H9 (cell line): ENCODE measurements around the gene DSTN. TPM values are rescaled to one million over a fixed set of nuclear protein-coding genes. Genes with fewer than 3 reads are reported as not detected.

Experiments used
- DNase-seq: peaks from one replicate; pipeline ENCODE4 v3.0.0-alpha.2; 2017
- H2AFZ ChIP-seq: one replicate; pipeline ENCODE4 v1.6.1; 2013; ENCODE audit warnings: mild to moderate bottlenecking, low read length, control low read depth, moderate library complexity
- H2AK5ac ChIP-seq: 2 replicates; pipeline ENCODE4 v1.6.1; 2013; ENCODE audit warnings: low read length, control low read depth, mixed read lengths; ENCODE audit not compliant: insufficient read length
- H2BK120ac ChIP-seq: one replicate; pipeline ENCODE4 v1.6.1; 2013; ENCODE audit warnings: low read depth, mild to moderate bottlenecking, low read length, control low read depth, inconsistent platforms; ENCODE audit not compliant: poor library complexity, severe bottlenecking
- H2BK12ac ChIP-seq: 2 replicates; pipeline ENCODE4 v1.6.1; 2013; ENCODE audit warnings: low read length, control low read depth, mixed read lengths, low read depth; ENCODE audit not compliant: insufficient read length
- H2BK15ac ChIP-seq: 2 replicates; pipeline ENCODE4 v1.6.1; 2013; ENCODE audit warnings: low read depth, low read length, control low read depth
- H2BK20ac ChIP-seq: one replicate; pipeline ENCODE4 v1.6.1; 2013; ENCODE audit warnings: low read depth, mild to moderate bottlenecking, low read length, control low read depth, inconsistent platforms; ENCODE audit not compliant: poor library complexity, severe bottlenecking
- H2BK5ac ChIP-seq: 2 replicates; pipeline ENCODE4 v1.6.1; 2013; ENCODE audit warnings: low read length, control low read depth, mixed read lengths; ENCODE audit not compliant: insufficient read length
- H3K14ac ChIP-seq: 2 replicates; pipeline ENCODE4 v1.6.1; 2013; ENCODE audit warnings: low read length, control low read depth; ENCODE audit not compliant: insufficient read depth
- H3K18ac ChIP-seq: 2 replicates; pipeline ENCODE4 v1.6.1; 2013; ENCODE audit warnings: low read depth, mild to moderate bottlenecking, mixed read lengths, low read length, control low read depth; ENCODE audit not compliant: insufficient read length
- H3K23ac ChIP-seq: 2 replicates; pipeline ENCODE4 v1.6.1; 2013; ENCODE audit warnings: low read length, control low read depth, mixed read lengths, low read depth; ENCODE audit not compliant: insufficient read length
- H3K23me2 ChIP-seq: 2 replicates; pipeline ENCODE4 v1.6.1; 2013; ENCODE audit warnings: low read depth, mild to moderate bottlenecking, mixed read lengths, low read length, control low read depth; ENCODE audit not compliant: insufficient read length, poor library complexity, severe bottlenecking
- H3K27ac ChIP-seq: 2 replicates; pipeline ENCODE4 v1.5.1; 2013; ENCODE audit warnings: low read length, control low read depth, mixed read lengths, low read depth; ENCODE audit not compliant: insufficient read length
- H3K27me3 ChIP-seq: 2 replicates; pipeline ENCODE4 v1.6.1; 2013; ENCODE audit warnings: low read length, control low read depth, inconsistent platforms; ENCODE audit not compliant: insufficient read depth
- H3K4ac ChIP-seq: 2 replicates; pipeline ENCODE4 v1.6.1; 2013; ENCODE audit warnings: low read depth, mild to moderate bottlenecking, control low read depth, inconsistent platforms, low read length, moderate library complexity
- H3K4me1 ChIP-seq: 2 replicates; pipeline ENCODE4 v1.6.1; 2013; ENCODE audit warnings: low read length, control low read depth, inconsistent platforms; ENCODE audit not compliant: insufficient read depth
- H3K4me2 ChIP-seq: 2 replicates; pipeline ENCODE4 v1.6.1; 2013; ENCODE audit warnings: low read length, control low read depth, mixed read lengths; ENCODE audit not compliant: insufficient read length, insufficient read depth
- H3K56ac ChIP-seq: 2 replicates; pipeline ENCODE4 v1.6.1; 2013; ENCODE audit warnings: low read depth, mild to moderate bottlenecking, mixed read lengths, low read length, control low read depth; ENCODE audit not compliant: insufficient read length
- H3K79me1 ChIP-seq: 2 replicates; pipeline ENCODE4 v1.6.1; 2013; ENCODE audit warnings: low read depth, mild to moderate bottlenecking, moderate library complexity, low read length, control low read depth, inconsistent platforms; ENCODE audit not compliant: insufficient read depth, poor library complexity, severe bottlenecking
- H3K79me2 ChIP-seq: 2 replicates; pipeline ENCODE4 v1.6.1; 2013; ENCODE audit warnings: low read length, control low read depth, inconsistent platforms; ENCODE audit not compliant: insufficient read depth
- H3K9ac ChIP-seq: 2 replicates; pipeline ENCODE4 v1.6.1; 2013; ENCODE audit warnings: low read length, control low read depth, mixed read lengths; ENCODE audit not compliant: insufficient read length; ENCODE audit errors: extremely low read depth
- H3K9me3 ChIP-seq: one replicate; pipeline ENCODE4 v1.6.1; 2013; ENCODE audit warnings: low read depth, low read length, inconsistent platforms; ENCODE audit not compliant: control insufficient read depth
- H3T11ph ChIP-seq: one replicate; pipeline ENCODE4 v1.6.1; 2013; ENCODE audit warnings: mild to moderate bottlenecking, low read length, control low read depth, inconsistent platforms
- H4K20me1 ChIP-seq: one replicate; pipeline ENCODE4 v1.6.1; 2013; ENCODE audit not compliant: control insufficient read depth, insufficient read length, insufficient read depth
- H4K5ac ChIP-seq: 2 replicates; pipeline ENCODE4 v1.6.1; 2013; ENCODE audit warnings: low read depth, mild to moderate bottlenecking, mixed read lengths, low read length, control low read depth; ENCODE audit not compliant: insufficient read length
- H4K8ac ChIP-seq: replicated peaks from 2 replicates; pipeline ENCODE4 v1.6.1; 2013; ENCODE audit warnings: low read length, control low read depth, mixed read lengths, low read depth; ENCODE audit not compliant: insufficient read length
- H4K91ac ChIP-seq: 2 replicates; pipeline ENCODE4 v1.6.1; 2013; ENCODE audit warnings: low read depth, mild to moderate bottlenecking, moderate library complexity, mixed read lengths, low read length, control low read depth; ENCODE audit not compliant: insufficient read length
- H3K27ac Mint-ChIP-seq, 3 experiments: 2 replicates in 2 of 3; 3 replicates in 1 of 3; pipeline ENCODE4 v1.8.0; 2020 to 2021; ENCODE audit warnings: mixed read lengths in 3 of 3, mild to moderate bottlenecking in 1 of 3, moderate library complexity in 1 of 3
- H3K27me3 Mint-ChIP-seq: 2 replicates; pipeline ENCODE4 v1.8.0; 2021; ENCODE audit warnings: low read depth, mild to moderate bottlenecking, moderate library complexity, mixed read lengths
- H3K36me3 Mint-ChIP-seq, 3 experiments: 2 replicates in 2 of 3; 3 replicates in 1 of 3; pipeline ENCODE4 v1.8.0; 2020 to 2021; ENCODE audit warnings: low read depth in 3 of 3, mixed read lengths in 3 of 3; ENCODE audit not compliant: insufficient read depth in 1 of 3
- H3K4me1 Mint-ChIP-seq, 2 experiments: 2 replicates each; pipeline ENCODE4 v1.8.0; 2020; ENCODE audit warnings: mixed read lengths in 2 of 2
- H3K4me3 Mint-ChIP-seq, 2 experiments: 2 replicates in 1 of 2; 3 replicates in 1 of 2; pipeline ENCODE4 v1.8.0; 2020 to 2021; ENCODE audit warnings: mild to moderate bottlenecking in 2 of 2, mixed read lengths in 2 of 2, moderate library complexity in 1 of 2
- H3K9me3 Mint-ChIP-seq, 2 experiments: 2 replicates in 1 of 2; 3 replicates in 1 of 2; pipeline ENCODE4 v1.8.0; 2020; ENCODE audit warnings: mild to moderate bottlenecking in 2 of 2, mixed read lengths in 2 of 2, moderate library complexity in 1 of 2
- CTCF ChIP-seq: fragments of 200-600 bp; sonication (generic); conservative IDR thresholded peaks from 3 replicates; pipeline ENCODE4 v1.8.0; 2021; ENCODE audit warnings: antibody characterized with exemption, mild to moderate bottlenecking
- WGBS: extraction: QIAGEN DNeasy Blood & Tissue Kit; methylation state at CpG from one replicate; pipeline ENCODE4 v1.1.7; 2013; ENCODE audit warnings: missing lambda C conversion rate, low lambda C conversion rate, mixed read lengths; ENCODE audit not compliant: insufficient read length; ENCODE audit errors: extremely low coverage; 5-methylcytosine and 5-hydroxymethylcytosine counted together
- total RNA-seq: library from RNA; stranded (reverse); gene quantifications from 2 replicates; pipeline ENCODE4 v1.2.1, GENCODE V29; 2021

DSTN gene
- total RNA-seq, 1 experiment from 2014 or later: 145 TPM

DNA sequence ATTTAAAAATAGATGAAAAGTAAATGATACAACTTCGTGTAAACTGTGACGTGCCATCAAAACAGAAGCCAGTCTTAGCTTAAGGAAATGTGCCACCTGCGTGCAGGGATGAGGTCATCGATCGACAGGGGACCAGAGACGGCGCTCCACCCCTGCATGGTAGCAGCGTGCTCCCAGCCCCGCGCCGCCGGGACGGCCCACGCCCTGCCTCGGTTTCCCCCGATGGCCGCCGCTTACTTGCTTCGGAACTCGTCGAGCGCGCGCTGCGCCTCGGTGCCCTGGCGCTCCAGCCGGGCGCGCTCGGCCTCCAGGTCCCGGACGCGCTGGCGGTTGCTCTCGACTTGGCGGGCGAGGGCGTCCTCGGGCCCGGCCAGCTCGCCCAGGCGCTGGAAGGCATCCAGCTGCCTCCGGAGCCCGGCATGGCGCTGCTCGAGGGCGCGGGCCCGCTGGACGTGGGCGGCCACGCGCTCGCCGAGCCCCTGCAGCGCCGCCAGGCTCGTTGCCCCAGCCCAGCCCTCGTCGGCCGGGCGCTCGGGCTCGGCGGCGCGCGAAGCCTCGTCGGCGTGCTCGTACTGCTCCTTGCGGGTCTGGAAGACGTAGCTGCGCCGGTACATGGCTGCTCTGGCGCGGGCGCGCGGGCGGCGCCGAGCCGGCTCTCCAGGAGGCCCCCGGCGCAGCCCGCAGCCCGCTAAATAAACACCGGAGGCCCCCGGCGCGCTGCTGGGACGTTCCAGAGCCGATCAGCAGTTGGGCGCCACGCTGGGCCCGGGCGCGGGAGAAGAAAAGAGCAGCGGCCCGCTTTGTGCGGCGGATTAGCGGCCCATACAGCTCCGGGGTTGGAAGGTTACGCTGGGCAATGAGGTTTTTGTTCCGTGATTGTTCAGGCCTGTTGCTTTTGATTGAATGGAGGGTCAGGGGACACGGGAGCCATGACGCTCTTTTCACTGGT is 38.9 kb upstream of the DSTN start, which contains the start of gene BFSP1:
BFSP1 (minus strand) TSS at position 664 of the 949 bp plus-strand sequence; CDS start at position 614, 50 bp downstream.
- Histone ChIP-seq H4K91ac (no peak within 1 kb of the TSS), H4K5ac (no peak within 1 kb of the TSS), H3K18ac (peak within 1 kb of the TSS; percentile 54), H2AK5ac (no peak within 1 kb of the TSS), H3K4ac (no peak within 1 kb of the TSS), H3K9ac (peak within 1 kb of the TSS; percentile 62), H4K8ac (no peak within 1 kb of the TSS), H3K14ac (peak within 1 kb of the TSS; percentile 74), H3K27ac (no peak within 1 kb of the TSS), H3K4me1 (peaks cover 5% of the 10 kb centered on the region; the same call in 1 of the 2 replicates), H3T11ph (no peak within 1 kb of the TSS), H3K79me2 (no peaks in the 10 kb centered on the region), H3K9me3 (no peaks in the 10 kb centered on the region), H3K4me2 (peak within 1 kb of the TSS; percentile 52), H2AFZ (no peak within 1 kb of the TSS), H2BK15ac (no peak within 1 kb of the TSS), H2BK120ac (no peak within 1 kb of the TSS), H3K79me1 (no peaks in the 10 kb centered on the region), H3K56ac (no peak within 1 kb of the TSS), H3K23me2 (no peaks in the 10 kb centered on the region), H2BK12ac (no peak within 1 kb of the TSS), H2BK5ac (no peak within 1 kb of the TSS), H3K23ac (no peak within 1 kb of the TSS), H3K27me3 (no peaks in the 10 kb centered on the region), H4K20me1 (no peaks in the 10 kb centered on the region), H2BK20ac (no peak within 1 kb of the TSS)
- no CpG with 5 or more reads among the region's 111 CpGs for WGBS
- Mint-ChIP-seq H3K9me3 (no peaks in the 10 kb centered on the region), H3K36me3 (no peaks in the 10 kb centered on the region; a peak in 2 of 7 replicates), H3K4me1 (peaks cover 26 to 27% of the 10 kb centered on the region in 2 experiments), H3K27ac (peak within 1 kb of the TSS; percentile 83 to 97 (median 92); a peak in 6 of 7 replicates), H3K27me3 (peaks cover 16% of the 10 kb centered on the region), H3K4me3 (peak within 1 kb of the TSS; percentile 74 to 93)
- TF ChIP-seq CTCF: no peak
- DNase-seq: peak; percentile 72
